Immature natural killer cell (primary cell): Measurements from ENCODE around the gene ZDHHC1. TPM values are rescaled to one million over a fixed set of nuclear protein-coding genes. Genes with fewer than 3 reads are reported as not detected.

Experiments used
- DNase-seq, 3 donors: peaks; one replicate each; pipeline ENCODE4 v3.0.0; 2022; ENCODE audit warnings: mixed read lengths in 1 of 3
- H3K27ac Mint-ChIP-seq, 6 donors: one replicate each; pipeline ENCODE4 v1.8.0; 2020; ENCODE audit warnings: mixed read lengths in 6 of 6, mild to moderate bottlenecking in 5 of 6, inconsistent platforms in 4 of 6, moderate library complexity in 3 of 6
- H3K27me3 Mint-ChIP-seq, 3 donors: one replicate each; pipeline ENCODE4 v1.8.0; 2020 to 2021; ENCODE audit warnings: low read depth in 3 of 3, mild to moderate bottlenecking in 3 of 3, mixed read lengths in 3 of 3, moderate library complexity in 3 of 3, inconsistent platforms in 1 of 3
- H3K36me3 Mint-ChIP-seq, 3 donors: one replicate each; pipeline ENCODE4 v1.8.0; 2020; ENCODE audit warnings: mixed read lengths in 3 of 3, inconsistent platforms in 2 of 3, mild to moderate bottlenecking in 2 of 3
- H3K4me1 Mint-ChIP-seq, 2 donors: one replicate each; pipeline ENCODE4 v1.8.0; 2020; ENCODE audit warnings: inconsistent platforms in 2 of 2, mild to moderate bottlenecking in 2 of 2, mixed read lengths in 2 of 2, moderate library complexity in 1 of 2
- H3K4me3 Mint-ChIP-seq, 5 donors: one replicate each; pipeline ENCODE4 v1.8.0; 2020; ENCODE audit warnings: mild to moderate bottlenecking in 5 of 5, mixed read lengths in 5 of 5, inconsistent platforms in 3 of 5, moderate library complexity in 3 of 5
- H3K9me3 Mint-ChIP-seq, 6 donors: one replicate each; pipeline ENCODE4 v1.8.0; 2020; ENCODE audit warnings: mild to moderate bottlenecking in 6 of 6, mixed read lengths in 6 of 6, inconsistent platforms in 4 of 6, moderate library complexity in 3 of 6
- polyA plus RNA-seq, 3 donors: library from polyadenylated mRNA; unstranded; fragments of 300-500 nt; fragmentation: Illumina TruSeq; gene quantifications; one replicate each; pipeline ENCODE4 v1.2.3, GENCODE V29; 2021

Gene ZDHHC1
- polyA plus RNA-seq, 3 donors from 2014 or later = 0.64 to 0.71 TPM; not detected in 1

- H3K36me3 Mint-ChIP-seq = no peaks in the 10 kb centered on the region
- DNase-seq = no peak
- H3K9me3 Mint-ChIP-seq = no peaks in the 10 kb centered on the region
- no peaks in the 10 kb centered on the region for H3K27me3 Mint-ChIP-seq
- H3K4me1 Mint-ChIP-seq = no peaks in the 10 kb centered on the region
- no peak overlapping the region for H3K4me3 Mint-ChIP-seq
- H3K27ac Mint-ChIP-seq = no peak overlapping the region
These were observed 66.0 kb downstream of the ZDHHC1 start for GRCh38 chr16:67350324-67350723.

GRCh38 chr16:67349172-67349571, 67.1 kb downstream of the ZDHHC1 start:
- H3K4me3 Mint-ChIP-seq = no peak overlapping the region
- no peaks in the 10 kb centered on the region for H3K4me1 Mint-ChIP-seq
- no peak overlapping the region for H3K27ac Mint-ChIP-seq
- H3K36me3 Mint-ChIP-seq = no peaks in the 10 kb centered on the region
- peak in 2 of 3 donors; percentile 7 to 8 for DNase-seq
- H3K27me3 Mint-ChIP-seq = no peaks in the 10 kb centered on the region
- H3K9me3 Mint-ChIP-seq = no peaks in the 10 kb centered on the region

GRCh38 chr16:67346341-67346740, 69.9 kb downstream of the ZDHHC1 start:
- no peaks in the 10 kb centered on the region for H3K4me1 Mint-ChIP-seq
- no peak overlapping the region for H3K27ac Mint-ChIP-seq
- no peak overlapping the region for H3K4me3 Mint-ChIP-seq
- H3K36me3 Mint-ChIP-seq = no peaks in the 10 kb centered on the region
- no peak for DNase-seq
- no peaks in the 10 kb centered on the region for H3K9me3 Mint-ChIP-seq
- H3K27me3 Mint-ChIP-seq = no peaks in the 10 kb centered on the region

- no peak for DNase-seq
- Mint-ChIP-seq H3K4me1 (no peaks in the 10 kb centered on the region), H3K27me3 (no peaks in the 10 kb centered on the region), H3K9me3 (no peaks in the 10 kb centered on the region), H3K4me3 (peak overlapping the region in 1 of 5 donors; percentile 40), H3K27ac (no peak overlapping the region), H3K36me3 (no peaks in the 10 kb centered on the region)
These were observed 70.9 kb downstream of the ZDHHC1 start for GRCh38 chr16:67345401-67345800.

Other genes with a start within 250 kb of the ZDHHC1 start
- gene NOL3, start 245.9 kb downstream of the ZDHHC1 start, polyA plus RNA-seq = under 1 TPM in 2 of 3 donors, not detected in 1; 0.18 to 0.47 TPM
- under 1 TPM in 1 of 3 donors, not detected in 2; 1.00 TPM for gene MATCAP1, start 232.5 kb downstream of the ZDHHC1 start, polyA plus RNA-seq
- not detected for gene EXOC3L1, start 226.3 kb downstream of the ZDHHC1 start, polyA plus RNA-seq
- 10 to 100 TPM; 42.7 to 85.3 (median 76.0) TPM for gene E2F4, start 224.3 kb downstream of the ZDHHC1 start, polyA plus RNA-seq
- gene ELMO3, start 217.3 kb downstream of the ZDHHC1 start, polyA plus RNA-seq = not detected
- gene TMEM208, start 189.3 kb downstream of the ZDHHC1 start, polyA plus RNA-seq = 100 to 1,000 TPM; 104 to 154 (median 107) TPM
- gene FHOD1, start 169.0 kb downstream of the ZDHHC1 start, polyA plus RNA-seq = 1 to 10 TPM; 3.5 to 8.2 (median 4.8) TPM
- gene SLC9A5, start 167.5 kb downstream of the ZDHHC1 start, polyA plus RNA-seq = under 1 TPM in 1 of 3 donors, not detected in 2; 0.46 TPM
- 1 to 10 TPM; 3.7 to 8.1 (median 5.3) TPM for gene PLEKHG4, start 136.9 kb downstream of the ZDHHC1 start, polyA plus RNA-seq
- gene KCTD19, start 89.7 kb downstream of the ZDHHC1 start, polyA plus RNA-seq = not detected
- not detected for gene LRRC36, start 89.7 kb downstream of the ZDHHC1 start, polyA plus RNA-seq
- under 1 TPM in 2 of 3 donors, not detected in 1; 0.22 to 0.78 TPM for gene TPPP3, start 23.0 kb downstream of the ZDHHC1 start, polyA plus RNA-seq
- gene HSD11B2, start 14.6 kb upstream of the ZDHHC1 start, polyA plus RNA-seq = not detected
- gene ATP6V0D1, start 64.7 kb upstream of the ZDHHC1 start, polyA plus RNA-seq = 100 to 1,000 TPM; 192 to 330 (median 205) TPM
- gene AGRP, start 67.1 kb upstream of the ZDHHC1 start, polyA plus RNA-seq = not detected
- gene RIPOR1, start 112.4 kb upstream of the ZDHHC1 start, polyA plus RNA-seq = 1 to 10 TPM; 2.0 to 7.5 (median 3.3) TPM
- gene CTCF, start 146.0 kb upstream of the ZDHHC1 start, polyA plus RNA-seq = 10 to 100 TPM; 24.8 to 60.4 (median 28.4) TPM
- 1 to 10 TPM; 1.4 to 4.1 (median 3.4) TPM for gene CARMIL2, start 228.7 kb upstream of the ZDHHC1 start, polyA plus RNA-seq
- gene ACD, start 243.8 kb upstream of the ZDHHC1 start, polyA plus RNA-seq = 10 to 100 TPM; 31.0 to 51.2 (median 39.2) TPM
- gene PARD6A, start 244.5 kb upstream of the ZDHHC1 start, polyA plus RNA-seq = 10 to 100 TPM; 10.2 to 17.9 (median 10.3) TPM